Nephron progenitor cell (in vitro differentiated cells): ENCODE data around the gene CENPU.

Experiments used
- DNase-seq: peaks from one replicate; pipeline ENCODE4 v3.0.0; 2021
- H3K27ac Mint-ChIP-seq: 2 replicates; pipeline ENCODE4 v1.8.0; 2021; ENCODE audit warnings: mild to moderate bottlenecking, moderate library complexity, mixed read lengths
- H3K27me3 Mint-ChIP-seq: 2 replicates; pipeline ENCODE4 v1.8.0; 2021; ENCODE audit warnings: mild to moderate bottlenecking, low read depth, mixed read lengths; ENCODE audit not compliant: poor library complexity
- H3K36me3 Mint-ChIP-seq: 2 replicates; pipeline ENCODE4 v1.8.0; 2021; ENCODE audit warnings: low read depth, mixed read lengths
- H3K4me1 Mint-ChIP-seq: 2 replicates; pipeline ENCODE4 v1.8.0; 2021; ENCODE audit warnings: mixed read lengths
- H3K4me3 Mint-ChIP-seq: 2 replicates; pipeline ENCODE4 v1.8.0; 2021; ENCODE audit warnings: mild to moderate bottlenecking, moderate library complexity, mixed read lengths
- H3K9me3 Mint-ChIP-seq: 2 replicates; pipeline ENCODE4 v1.8.0; 2021; ENCODE audit warnings: mild to moderate bottlenecking, moderate library complexity, mixed read lengths
- TF ChIP-seq, protein P1 (sequence below): fragments of 200-600 bp; sonication (generic); IDR thresholded peaks from 2 replicates; pipeline ENCODE4 v1.5.0; 2021; ENCODE audit warnings: antibody characterized with exemption

The CENPU gene

DNA sequence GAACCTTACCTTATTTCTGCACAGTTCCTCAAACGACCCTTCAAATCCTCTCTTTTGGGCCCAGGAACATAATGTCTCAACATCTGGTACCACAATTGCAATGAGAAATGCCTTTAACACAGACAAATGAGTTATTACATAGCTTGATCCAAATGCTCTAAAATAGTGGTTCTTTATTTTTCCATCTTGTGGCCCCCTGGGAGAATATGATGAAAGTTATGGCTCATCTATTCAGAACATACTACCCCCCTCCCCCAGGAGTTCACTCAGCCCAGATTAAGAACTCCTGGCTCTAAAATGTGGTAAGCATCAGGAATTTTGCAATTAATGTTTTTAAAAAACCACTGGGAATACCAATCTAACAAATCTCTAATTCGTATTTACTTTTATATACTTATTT, 23.9 kb upstream of the CENPU start:
- no peaks in the 10 kb centered on the region for H3K36me3 Mint-ChIP-seq
- TF ChIP-seq, protein P1, sequence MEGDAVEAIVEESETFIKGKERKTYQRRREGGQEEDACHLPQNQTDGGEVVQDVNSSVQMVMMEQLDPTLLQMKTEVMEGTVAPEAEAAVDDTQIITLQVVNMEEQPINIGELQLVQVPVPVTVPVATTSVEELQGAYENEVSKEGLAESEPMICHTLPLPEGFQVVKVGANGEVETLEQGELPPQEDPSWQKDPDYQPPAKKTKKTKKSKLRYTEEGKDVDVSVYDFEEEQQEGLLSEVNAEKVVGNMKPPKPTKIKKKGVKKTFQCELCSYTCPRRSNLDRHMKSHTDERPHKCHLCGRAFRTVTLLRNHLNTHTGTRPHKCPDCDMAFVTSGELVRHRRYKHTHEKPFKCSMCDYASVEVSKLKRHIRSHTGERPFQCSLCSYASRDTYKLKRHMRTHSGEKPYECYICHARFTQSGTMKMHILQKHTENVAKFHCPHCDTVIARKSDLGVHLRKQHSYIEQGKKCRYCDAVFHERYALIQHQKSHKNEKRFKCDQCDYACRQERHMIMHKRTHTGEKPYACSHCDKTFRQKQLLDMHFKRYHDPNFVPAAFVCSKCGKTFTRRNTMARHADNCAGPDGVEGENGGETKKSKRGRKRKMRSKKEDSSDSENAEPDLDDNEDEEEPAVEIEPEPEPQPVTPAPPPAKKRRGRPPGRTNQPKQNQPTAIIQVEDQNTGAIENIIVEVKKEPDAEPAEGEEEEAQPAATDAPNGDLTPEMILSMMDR, result no peak
- no peak overlapping the region for H3K27ac Mint-ChIP-seq
- DNase-seq, result no peak
- no peak overlapping the region for H3K4me3 Mint-ChIP-seq
- peaks cover 18% of the 10 kb centered on the region for H3K27me3 Mint-ChIP-seq
- peaks cover 4% of the 10 kb centered on the region for H3K9me3 Mint-ChIP-seq
- H3K4me1 Mint-ChIP-seq, result peaks cover 13% of the 10 kb centered on the region

GRCh38 chr4:184756399-184756798, 22.5 kb upstream of the CENPU start:
- H3K4me3 Mint-ChIP-seq, result no peak overlapping the region
- peaks cover 11% of the 10 kb centered on the region for H3K27me3 Mint-ChIP-seq
- H3K4me1 Mint-ChIP-seq, result peaks cover 16% of the 10 kb centered on the region
- H3K27ac Mint-ChIP-seq, result no peak overlapping the region
- no peaks in the 10 kb centered on the region for H3K36me3 Mint-ChIP-seq
- peaks cover 4% of the 10 kb centered on the region for H3K9me3 Mint-ChIP-seq
- TF ChIP-seq, protein P1, result no peak
- DNase-seq, result no peak

DNA sequence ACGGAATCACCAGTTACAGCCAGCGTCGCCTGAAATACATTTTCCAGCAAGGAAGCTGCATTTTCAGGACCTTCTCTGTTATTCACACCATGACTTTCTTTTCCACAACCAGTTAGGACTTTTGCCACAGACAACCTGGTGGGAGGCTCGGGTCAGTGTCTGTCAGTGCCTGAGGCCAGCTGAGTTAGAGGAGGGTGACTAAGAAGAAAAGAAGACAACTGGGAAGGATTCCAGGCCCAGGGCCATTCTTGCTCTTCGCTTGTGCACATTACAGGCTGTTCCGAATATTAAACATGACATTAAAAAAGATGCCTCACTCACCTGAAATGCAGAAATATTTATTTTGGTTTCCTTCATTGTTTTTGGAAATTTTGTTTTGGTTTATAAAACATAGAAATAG, 21.4 kb upstream of the CENPU start:
- Mint-ChIP-seq H3K27me3 (peaks cover 9% of the 10 kb centered on the region), H3K4me3 (no peak overlapping the region), H3K9me3 (peaks cover 4% of the 10 kb centered on the region), H3K4me1 (peaks cover 24% of the 10 kb centered on the region), H3K27ac (no peak overlapping the region), H3K36me3 (no peaks in the 10 kb centered on the region)
- TF ChIP-seq, protein P1, result no peak
- DNase-seq, result no peak

DNA sequence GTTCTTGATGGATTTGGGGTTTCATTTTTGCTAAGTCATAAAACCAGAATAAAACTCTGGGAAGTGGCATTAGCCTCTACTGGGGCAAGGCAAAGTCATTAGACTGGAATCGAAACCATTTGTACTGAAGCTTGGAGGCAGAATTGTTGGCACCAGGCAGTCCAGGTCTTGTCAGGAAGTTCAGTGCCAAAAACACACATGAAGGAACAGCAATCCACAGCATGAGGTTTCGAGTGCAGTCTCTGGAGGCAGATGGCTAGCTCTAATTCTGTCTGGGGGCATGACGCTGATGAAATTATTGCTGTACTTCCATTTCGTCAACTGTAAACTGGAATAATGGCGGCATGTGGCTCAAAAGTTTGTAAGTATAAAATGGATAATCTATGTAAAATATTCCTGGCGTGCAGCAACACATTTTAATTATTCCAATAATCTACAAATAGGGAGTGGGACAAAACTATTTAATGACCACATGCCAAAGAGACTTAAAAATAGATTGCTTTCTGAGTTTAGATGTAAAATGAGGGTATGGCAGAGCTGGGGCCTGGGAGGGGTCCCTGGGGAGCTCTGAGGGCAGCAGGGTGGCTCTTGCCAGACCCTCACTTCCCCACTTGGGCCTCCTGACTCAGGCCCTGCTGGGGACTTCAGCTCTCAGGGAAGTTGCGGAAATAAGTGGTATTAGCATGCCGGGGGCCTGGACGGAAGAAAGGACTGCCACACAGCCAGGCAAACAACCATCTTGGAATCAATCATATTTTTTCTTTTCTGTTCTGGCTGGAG, 18.8 kb upstream of the CENPU start:
- Mint-ChIP-seq H3K27ac (no peak overlapping the region), H3K4me3 (no peak overlapping the region), H3K27me3 (peaks cover 7% of the 10 kb centered on the region), H3K4me1 (peaks cover 27% of the 10 kb centered on the region), H3K36me3 (no peaks in the 10 kb centered on the region), H3K9me3 (no peaks in the 10 kb centered on the region)
- TF ChIP-seq, protein P1, result no peak
- no peak for DNase-seq

GRCh38 chr4:184751585-184751956, 17.7 kb upstream of the CENPU start:
- no peak overlapping the region for H3K27ac Mint-ChIP-seq
- H3K9me3 Mint-ChIP-seq, result no peaks in the 10 kb centered on the region
- H3K4me1 Mint-ChIP-seq, result peaks cover 25% of the 10 kb centered on the region
- no peaks in the 10 kb centered on the region for H3K36me3 Mint-ChIP-seq
- DNase-seq, result no peak
- H3K4me3 Mint-ChIP-seq, result no peak overlapping the region
- peaks cover 7% of the 10 kb centered on the region for H3K27me3 Mint-ChIP-seq
- TF ChIP-seq, protein P1, result no peak
